Endothelial cell of umbilical vein (primary cell): ENCODE data around the gene ATIC. TPM values are rescaled to one million over a fixed set of nuclear protein-coding genes. Genes with fewer than 3 reads are reported as not detected.

Experiments used
- BruUV-seq: library from RNA; stranded (reverse); fragments of 400-500 nt; replicated peaks from 2 replicates; lab custom pipeline; 2021; lab: Mats Ljungman, UMichigan
- CTCF ChIA-PET: fragments of 300-600, 350-600 bp; sonication (Branson Sonifier 250); formaldehyde crosslinking; loops from one replicate; lab custom pipeline; 2021; ENCODE audit warnings: antibody characterized with exemption, inconsistent platforms; lab: Charles Lee
- POLR2A ChIA-PET: fragments of 300-600, 350-600 bp; sonication (Branson Sonifier 250); formaldehyde crosslinking; loops from one replicate; lab custom pipeline; 2021; ENCODE audit warnings: antibody characterized with exemption, inconsistent platforms; lab: Charles Lee
- DNase-seq: peaks from one replicate; pipeline ENCODE4 v3.0.0-alpha.2; 2011; ENCODE audit warnings: low read depth, low spot score
- FAIRE-seq: peaks from 2 replicates; lab custom pipeline; 2011; peaks lifted over from hg19 to GRCh38; lab: Jason Lieb, UNC
- H2AFZ ChIP-seq: 2 replicates; pipeline ENCODE4 v1.6.0; 2012; ENCODE audit warnings: low read depth, low read length, control low read depth, inconsistent platforms
- H3K27ac ChIP-seq: 2 replicates; pipeline ENCODE4 v1.5.1; 2011; ENCODE audit warnings: low read depth, mild to moderate bottlenecking, control low read depth, low read length, moderate library complexity; ENCODE audit not compliant: insufficient read depth
- H3K27me3 ChIP-seq, 2 experiments: 2 replicates each; pipeline versions ENCODE4 v1.6.0 to v1.6.1; 2011; ENCODE audit warnings: low read length in 2 of 2, mixed read lengths in 1 of 2; ENCODE audit not compliant: control insufficient read depth in 2 of 2, insufficient read depth in 2 of 2
- H3K36me3 ChIP-seq, 2 experiments: 2 replicates in 1 of 2; 3 replicates in 1 of 2; pipeline ENCODE4 v1.5.1; 2011; ENCODE audit warnings: low read length in 2 of 2, mild to moderate bottlenecking in 1 of 2, moderate library complexity in 1 of 2; ENCODE audit not compliant: control insufficient read depth in 2 of 2, insufficient read depth in 2 of 2; ENCODE audit errors: extremely low read depth in 1 of 2
- H3K4me1 ChIP-seq: 3 replicates; pipeline ENCODE4 v1.5.1; 2011; ENCODE audit warnings: mild to moderate bottlenecking, low read length; ENCODE audit not compliant: control insufficient read depth, insufficient read depth; ENCODE audit errors: extremely low read depth
- H3K4me2 ChIP-seq: 2 replicates; pipeline ENCODE4 v1.6.1; 2011; ENCODE audit warnings: low read length, control low read depth, mixed read lengths; ENCODE audit not compliant: insufficient read depth
- H3K4me3 ChIP-seq, 3 experiments: fragments of 200-600 bp in 1 of 3; sonication (generic), shearing (Covaris generic) in 1 of 3; replicated peaks in 1 of 3; 2 replicates each; pipeline ENCODE4 v1.5.1; 2011 to 2016; ENCODE audit warnings: control low read depth in 3 of 3, low read length in 3 of 3, mild to moderate bottlenecking in 2 of 3, inconsistent platforms in 1 of 3, low read depth in 1 of 3, moderate library complexity in 1 of 3; ENCODE audit not compliant: insufficient read depth in 1 of 3
- H3K79me2 ChIP-seq: 2 replicates; pipeline ENCODE4 v1.6.0; 2012; ENCODE audit warnings: low read length, inconsistent platforms; ENCODE audit not compliant: control insufficient read depth, insufficient read depth
- H3K9ac ChIP-seq: replicated peaks from 2 replicates; pipeline ENCODE3; 2011; ENCODE audit warnings: low read length, control low read depth; ENCODE audit not compliant: insufficient read depth; ENCODE audit errors: extremely low read depth
- H3K9me1 ChIP-seq: replicated peaks from 3 replicates; pipeline ENCODE4 v1.6.0; 2011; ENCODE audit warnings: mild to moderate bottlenecking, low read length; ENCODE audit not compliant: control insufficient read depth, insufficient read depth; ENCODE audit errors: extremely low read depth
- H3K9me3 ChIP-seq: replicated peaks from 2 replicates; pipeline ENCODE4 v1.5.1; 2012; ENCODE audit warnings: low read length, inconsistent platforms; ENCODE audit not compliant: control insufficient read depth, insufficient read depth
- H4K20me1 ChIP-seq: replicated peaks from 2 replicates; pipeline ENCODE3; 2011; ENCODE audit warnings: mild to moderate bottlenecking, low read length; ENCODE audit not compliant: control insufficient read depth, insufficient read depth; ENCODE audit errors: extremely low read depth
- EZH2 ChIP-seq: IDR thresholded peaks from 2 replicates; pipeline ENCODE4 v1.6.1; 2012; ENCODE audit warnings: borderline replicate concordance, low read depth, mild to moderate bottlenecking, moderate library complexity, low read length, inconsistent platforms; ENCODE audit not compliant: severe bottlenecking
- FOS ChIP-seq: IDR thresholded peaks from 2 replicates; pipeline ENCODE4 v1.6.1; 2011; ENCODE audit warnings: mild to moderate bottlenecking, low read length, moderate library complexity, borderline replicate concordance; ENCODE audit not compliant: insufficient read depth
- JUN ChIP-seq: IDR thresholded peaks from 2 replicates; pipeline ENCODE4 v1.6.1; 2011; ENCODE audit warnings: borderline replicate concordance, low read depth; ENCODE audit not compliant: insufficient read length, insufficient read depth
- POLR2A ChIP-seq: IDR thresholded peaks from 2 replicates; pipeline ENCODE4 v1.6.1; 2012; ENCODE audit warnings: low read depth, mild to moderate bottlenecking, control low read depth, low read length
- POLR2AphosphoS5 ChIP-seq: IDR thresholded peaks from 2 replicates; pipeline ENCODE4 v1.6.1; 2012; ENCODE audit warnings: low read depth, mild to moderate bottlenecking, control low read depth, low read length, moderate library complexity; ENCODE audit not compliant: insufficient read depth
- dilution Hi-C: fragments of 300-500 bp; cut with MboI; formaldehyde crosslinking; loops from one replicate; pipeline ENCODE4 v1.15.0; 2019; ENCODE audit warnings: low sequenced_read_pairs; ENCODE audit not compliant: extremely low pct_ligation_motif_present
- intact Hi-C: fragments of 100-400 bp; cut with micrococcal nuclease; formaldehyde crosslinking; loops from one replicate; pipeline ENCODE4 v1.10.0; 2022
- polyA plus RNA-seq, 4 experiments: library from polyadenylated mRNA; depleted of rRNA in 3 of 4; stranded (reverse) in 3 of 4; unstranded in 1 of 4; fragments of >200 nt; gene quantifications; 2 replicates each; pipeline versions ENCODE4 v1.2.1 to v1.2.3, GENCODE V29; 2011 to 2012; ENCODE audit warnings: missing spikeins in 1 of 4
- total RNA-seq: library from RNA; stranded (reverse); gene quantifications from 2 replicates; pipeline ENCODE4 v1.2.3, GENCODE V29; 2021
- TF ChIP-seq, protein P1 (sequence below): IDR thresholded peaks from 2 replicates; pipeline ENCODE4 v1.6.1; 2011; ENCODE audit not compliant: insufficient read depth, insufficient read length

ATIC gene
- total and polyA plus RNA-seq, 2 donors (not counting 3 experiments of a cell fraction or from before 2014, with no cell fraction given) = 29.5 to 80.2 TPM

DNA sequence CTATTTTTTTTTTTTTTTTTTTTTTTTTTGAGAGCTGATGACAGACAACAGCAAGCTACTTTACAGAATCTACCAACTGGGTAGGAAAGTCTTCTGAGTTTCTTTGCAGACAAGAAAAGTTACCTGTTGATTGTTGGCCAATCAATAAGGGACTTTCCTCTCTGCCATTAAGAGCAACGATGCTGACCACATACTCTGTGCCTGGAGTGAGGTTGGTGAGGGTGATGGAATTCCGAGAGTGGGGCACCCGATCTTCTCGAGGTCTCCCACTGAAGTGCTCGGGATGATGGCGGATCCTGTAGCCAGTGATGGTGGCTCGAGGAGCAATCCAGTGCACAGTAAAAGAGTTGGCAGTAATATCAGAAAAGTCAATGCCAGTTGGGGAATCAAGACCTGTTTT is 74.7 kb downstream of the ATIC start:
- dilution Hi-C loops (no loop called here), intact Hi-C loops (no loop called here)
- Histone ChIP-seq H3K27me3 (no peaks in the 10 kb centered on the region), H3K27ac (no peak overlapping the region), H3K4me1 (no peaks in the 10 kb centered on the region), H2AFZ (no peak overlapping the region), H3K4me2 (no peak overlapping the region), H3K36me3 (peaks cover 48 to 63% of the 10 kb centered on the region in 2 experiments), H3K9ac (no peak overlapping the region), H3K4me3 (no peak overlapping the region), H3K9me3 (no peaks in the 10 kb centered on the region), H3K9me1 (no peaks in the 10 kb centered on the region), H4K20me1 (no peaks in the 10 kb centered on the region), H3K79me2 (peaks cover 3% of the 10 kb centered on the region)
- POLR2A ChIA-PET = interaction anchor here (0.6 kb wide), 1 partner anchor 47 kb away, joined by 4 read pairs; no protein-coding TSS in a partner anchor
- no peak for DNase-seq
- TF ChIP-seq POLR2AphosphoS5 = peak; percentile 14
- TF ChIP-seq, protein P1, sequence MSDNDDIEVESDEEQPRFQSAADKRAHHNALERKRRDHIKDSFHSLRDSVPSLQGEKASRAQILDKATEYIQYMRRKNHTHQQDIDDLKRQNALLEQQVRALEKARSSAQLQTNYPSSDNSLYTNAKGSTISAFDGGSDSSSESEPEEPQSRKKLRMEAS = no peak
- CTCF ChIA-PET = interaction anchor here (1.0 kb wide), 1 partner anchor 544 kb away, joined by 3 read pairs; no protein-coding TSS in a partner anchor
- no peak for FAIRE-seq
- no TSS peak for BruUV-seq

DNA sequence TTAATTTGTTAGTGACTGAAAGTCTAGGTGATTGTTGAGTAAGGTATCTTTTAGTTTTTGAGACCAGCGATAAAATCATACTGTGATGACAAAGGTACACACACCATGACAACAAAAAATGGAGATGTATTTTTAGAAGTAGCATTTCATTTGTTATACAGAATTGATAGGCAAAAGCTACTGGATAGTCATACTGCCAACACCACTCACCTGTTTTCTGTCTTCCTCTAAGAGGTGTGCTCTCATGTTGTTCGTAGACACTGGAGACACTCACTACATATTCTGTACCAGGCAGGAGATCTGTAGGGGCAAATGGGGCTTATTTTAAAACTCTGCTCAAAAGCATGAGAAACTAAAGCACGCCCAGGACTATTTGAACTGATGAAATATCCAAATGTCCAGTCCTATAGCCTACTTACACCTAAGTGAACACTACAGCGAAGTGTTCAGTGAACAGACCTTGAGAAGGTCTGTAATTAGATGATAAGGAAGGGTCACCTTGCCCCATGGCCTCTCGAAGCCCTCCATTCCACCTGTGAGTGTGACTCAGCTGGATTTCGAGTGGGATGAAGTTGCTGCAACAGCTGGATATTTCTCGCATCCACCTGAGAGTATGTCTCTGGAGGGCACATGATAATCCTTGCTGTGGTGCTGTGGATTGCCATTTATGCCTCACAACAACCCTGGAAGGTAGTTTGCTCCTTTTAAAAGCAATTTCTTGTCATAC is 76.3 kb downstream of the ATIC start:
- H3K27ac ChIP-seq = no peak overlapping the region
- FAIRE-seq (no peak), DNase-seq (no peak)
- H3K9me3 ChIP-seq = no peaks in the 10 kb centered on the region
- ChIA-PET CTCF (no interaction called here), POLR2A (no interaction called here)
- H3K4me3 ChIP-seq = no peak overlapping the region
- no TSS peak for BruUV-seq
- H3K4me2 ChIP-seq = no peak overlapping the region
- no peak for TF ChIP-seq EZH2
- peak; percentile 57 for TF ChIP-seq POLR2A
- no peak for TF ChIP-seq FOS
- no peak for TF ChIP-seq JUN
- H3K9ac ChIP-seq = no peak overlapping the region
- peaks cover 3% of the 10 kb centered on the region for H4K20me1 ChIP-seq
- H3K9me1 ChIP-seq = no peaks in the 10 kb centered on the region
- intact Hi-C loops = no loop called here
- peaks cover 51 to 66% of the 10 kb centered on the region in 2 experiments for H3K36me3 ChIP-seq
- no peaks in the 10 kb centered on the region for H3K4me1 ChIP-seq
- dilution Hi-C loops = no loop called here
- H3K27me3 ChIP-seq = no peaks in the 10 kb centered on the region
- H3K79me2 ChIP-seq = peaks cover 4% of the 10 kb centered on the region
- no peak overlapping the region for H2AFZ ChIP-seq
